Epithelial cell of esophagus (primary cell): ENCODE measurements around the gene IGFBP4.

ENCODE experiments used
- DNase-seq: peaks from one replicate; pipeline ENCODE4 v3.0.0; 2010; ENCODE audit warnings: low read depth
- H3K4me3 ChIP-seq: 2 replicates; pipeline ENCODE4 v1.5.1; 2011; ENCODE audit warnings: mild to moderate bottlenecking, low read length, control low read depth
- TF ChIP-seq, protein P1 (sequence below): IDR thresholded peaks from 2 replicates; pipeline ENCODE4 v1.5.1; 2011; ENCODE audit warnings: low read depth, mild to moderate bottlenecking, low read length, control low read depth, inconsistent platforms; ENCODE audit not compliant: insufficient read depth; ENCODE audit errors: missing control alignments

IGFBP4 gene

DNA sequence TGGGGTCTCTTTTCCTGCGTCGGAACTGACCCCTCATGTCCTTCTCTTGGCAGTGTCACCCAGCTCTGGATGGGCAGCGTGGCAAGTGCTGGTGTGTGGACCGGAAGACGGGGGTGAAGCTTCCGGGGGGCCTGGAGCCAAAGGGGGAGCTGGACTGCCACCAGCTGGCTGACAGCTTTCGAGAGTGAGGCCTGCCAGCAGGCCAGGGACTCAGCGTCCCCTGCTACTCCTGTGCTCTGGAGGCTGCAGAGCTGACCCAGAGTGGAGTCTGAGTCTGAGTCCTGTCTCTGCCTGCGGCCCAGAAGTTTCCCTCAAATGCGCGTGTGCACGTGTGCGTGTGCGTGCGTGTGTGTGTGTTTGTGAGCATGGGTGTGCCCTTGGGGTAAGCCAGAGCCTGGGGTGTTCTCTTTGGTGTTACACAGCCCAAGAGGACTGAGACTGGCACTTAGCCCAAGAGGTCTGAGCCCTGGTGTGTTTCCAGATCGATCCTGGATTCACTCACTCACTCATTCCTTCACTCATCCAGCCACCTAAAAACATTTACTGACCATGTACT lies 13.2 kb downstream of the IGFBP4 start:
- DNase-seq: no peak
- TF ChIP-seq, protein P1, sequence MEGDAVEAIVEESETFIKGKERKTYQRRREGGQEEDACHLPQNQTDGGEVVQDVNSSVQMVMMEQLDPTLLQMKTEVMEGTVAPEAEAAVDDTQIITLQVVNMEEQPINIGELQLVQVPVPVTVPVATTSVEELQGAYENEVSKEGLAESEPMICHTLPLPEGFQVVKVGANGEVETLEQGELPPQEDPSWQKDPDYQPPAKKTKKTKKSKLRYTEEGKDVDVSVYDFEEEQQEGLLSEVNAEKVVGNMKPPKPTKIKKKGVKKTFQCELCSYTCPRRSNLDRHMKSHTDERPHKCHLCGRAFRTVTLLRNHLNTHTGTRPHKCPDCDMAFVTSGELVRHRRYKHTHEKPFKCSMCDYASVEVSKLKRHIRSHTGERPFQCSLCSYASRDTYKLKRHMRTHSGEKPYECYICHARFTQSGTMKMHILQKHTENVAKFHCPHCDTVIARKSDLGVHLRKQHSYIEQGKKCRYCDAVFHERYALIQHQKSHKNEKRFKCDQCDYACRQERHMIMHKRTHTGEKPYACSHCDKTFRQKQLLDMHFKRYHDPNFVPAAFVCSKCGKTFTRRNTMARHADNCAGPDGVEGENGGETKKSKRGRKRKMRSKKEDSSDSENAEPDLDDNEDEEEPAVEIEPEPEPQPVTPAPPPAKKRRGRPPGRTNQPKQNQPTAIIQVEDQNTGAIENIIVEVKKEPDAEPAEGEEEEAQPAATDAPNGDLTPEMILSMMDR: no peak
- H3K4me3 ChIP-seq: no peak overlapping the region

DNA sequence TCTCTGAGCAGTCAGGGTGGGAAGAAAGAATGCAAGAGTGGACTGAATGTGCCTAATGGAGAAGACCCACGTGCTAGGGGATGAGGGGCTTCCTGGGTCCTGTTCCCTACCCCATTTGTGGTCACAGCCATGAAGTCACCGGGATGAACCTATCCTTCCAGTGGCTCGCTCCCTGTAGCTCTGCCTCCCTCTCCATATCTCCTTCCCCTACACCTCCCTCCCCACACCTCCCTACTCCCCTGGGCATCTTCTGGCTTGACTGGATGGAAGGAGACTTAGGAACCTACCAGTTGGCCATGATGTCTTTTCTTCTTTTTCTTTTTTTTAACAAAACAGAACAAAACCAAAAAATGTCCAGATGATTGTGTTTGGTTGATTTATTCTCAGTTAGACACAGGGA lies 14.1 kb downstream of the IGFBP4 start:
- TF ChIP-seq, protein P1: no peak
- H3K4me3 ChIP-seq: no peak overlapping the region
- DNase-seq: no peak

- no peak overlapping the region for H3K4me3 ChIP-seq
- DNase-seq: peak; percentile 61
- TF ChIP-seq, protein P1: no peak
Measured at GRCh38 chr17:40457964-40458791, 14.9 kb downstream of the IGFBP4 start.

- TF ChIP-seq, protein P1: no peak
- DNase-seq: no peak
- no peak overlapping the region for H3K4me3 ChIP-seq
Measured at GRCh38 chr17:40458851-40459482, 15.7 kb downstream of the IGFBP4 start.

DNA sequence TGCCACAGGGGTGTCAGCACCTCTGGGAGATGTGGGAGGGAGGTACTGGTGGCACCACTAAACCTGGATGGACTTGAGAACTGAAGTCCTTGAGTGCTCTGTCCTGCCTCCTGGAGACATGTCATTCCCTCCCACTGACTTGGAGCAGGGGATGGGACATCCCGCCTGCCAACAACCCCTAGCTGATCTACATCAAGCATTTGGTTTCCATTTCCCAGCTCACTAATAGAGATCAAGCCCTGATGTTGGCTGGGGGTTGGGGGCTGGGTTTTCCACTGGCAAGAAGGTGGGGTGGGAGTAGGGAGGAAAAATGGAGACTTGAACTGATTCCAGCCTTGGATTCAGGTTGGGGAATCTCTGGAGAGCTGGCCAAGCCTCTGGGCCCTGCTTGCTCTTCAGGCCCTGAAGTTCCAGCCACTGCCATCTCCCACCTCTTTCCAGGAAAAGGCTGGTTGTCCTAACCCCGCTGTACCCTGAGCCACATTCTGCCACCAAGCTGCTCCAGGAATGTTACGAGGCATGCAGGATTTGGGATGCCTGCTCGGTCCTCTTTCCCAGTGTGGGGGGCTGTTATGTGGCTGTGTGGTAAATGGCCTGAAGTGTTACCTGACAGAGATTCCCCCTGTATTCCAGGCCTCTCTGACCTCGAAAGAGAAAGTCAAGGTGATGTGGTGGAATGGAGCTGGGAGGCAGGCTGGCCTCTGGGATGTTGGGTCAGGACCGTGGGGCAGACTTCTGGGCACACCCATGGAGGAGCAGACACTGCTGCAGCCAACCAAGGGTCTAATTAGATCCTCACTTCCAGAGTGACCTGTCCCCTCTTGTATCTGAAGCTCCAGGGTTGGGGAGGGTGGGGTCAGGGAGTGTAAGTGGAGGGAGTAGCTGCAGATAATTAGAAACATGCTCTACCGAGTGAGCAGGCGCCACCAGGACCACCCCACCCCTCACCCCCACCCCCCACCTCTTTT lies 16.7 kb downstream of the IGFBP4 start:
- TF ChIP-seq, protein P1: no peak
- DNase-seq: no peak
- H3K4me3 ChIP-seq: no peak overlapping the region

DNA sequence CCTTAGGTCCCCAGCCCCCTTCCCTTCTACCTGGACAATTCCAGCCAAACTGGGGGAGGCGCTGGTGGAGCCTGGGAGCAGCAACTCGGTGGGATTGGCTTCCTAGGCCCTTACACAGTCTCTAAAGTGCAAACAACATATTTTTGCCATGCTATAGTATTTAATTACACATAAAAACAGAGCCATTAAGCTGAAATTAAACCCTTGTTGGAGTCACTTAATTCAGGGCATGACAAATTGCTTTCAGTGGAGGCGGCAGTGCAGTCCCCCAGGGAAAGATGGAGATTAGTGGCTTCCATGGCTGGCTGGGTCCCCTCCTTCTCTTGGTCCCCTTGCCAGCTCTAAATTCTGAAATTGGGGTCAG lies 17.3 kb downstream of the IGFBP4 start:
- no peak for DNase-seq
- no peak overlapping the region for H3K4me3 ChIP-seq
- TF ChIP-seq, protein P1: no peak
